Natural killer cell (primary cell): Measurements from ENCODE around the gene ACAT2. TPM values are rescaled to one million over a fixed set of nuclear protein-coding genes. Genes with fewer than 3 reads are reported as not detected.
"Not testable (repeated sequence)": the region's sequence is repeated elsewhere in the genome, so short reads cannot be mapped to it uniquely, and the experiment has no call there.

Experiments
- ATAC-seq, 3 donors: fragments of 150-1000 bp in 2 of 3; fragments of 200-7000 bp in 1 of 3; cut with Tn5 transposase; 1 replicate in 1 of 3; 2 replicates in 2 of 3; pipeline ENCODE4 v1.10.0; 2021; ENCODE audit warnings: mild to moderate bottlenecking in 2 of 3, moderate library complexity in 2 of 3
- DNase-seq, 2 donors: peaks; one replicate each; pipeline versions ENCODE4 v3.0.0 to v3.0.0-alpha.2; 2013 to 2021; ENCODE audit warnings: mixed read lengths in 1 of 2
- H3K27ac ChIP-seq: one replicate; pipeline ENCODE4 v1.5.1; 2013; ENCODE audit warnings: mild to moderate bottlenecking, low read length
- H3K27me3 ChIP-seq: one replicate; pipeline ENCODE4 v1.6.1; 2013; ENCODE audit warnings: low read length; ENCODE audit not compliant: control insufficient read depth, insufficient read depth
- H3K36me3 ChIP-seq: one replicate; pipeline ENCODE4 v1.6.1; 2013; ENCODE audit warnings: low read length; ENCODE audit not compliant: control insufficient read depth, insufficient read depth
- H3K4me1 ChIP-seq: one replicate; pipeline ENCODE4 v1.6.1; 2013; ENCODE audit warnings: low read length; ENCODE audit not compliant: control insufficient read depth, insufficient read depth
- H3K4me3 ChIP-seq: one replicate; pipeline ENCODE4 v1.5.1; 2013; ENCODE audit warnings: low read length
- H3K9me3 ChIP-seq: one replicate; pipeline ENCODE4 v1.6.1; 2013; ENCODE audit warnings: low read length; ENCODE audit not compliant: control insufficient read depth, insufficient read depth
- H3K27ac Mint-ChIP-seq, 2 donors: one replicate each; pipeline ENCODE4 v1.8.0; 2022; ENCODE audit warnings: mild to moderate bottlenecking in 2 of 2, mixed read lengths in 2 of 2, moderate library complexity in 1 of 2
- H3K27me3 Mint-ChIP-seq, 2 donors: one replicate each; pipeline ENCODE4 v1.8.0; 2022; ENCODE audit warnings: low read depth in 2 of 2, mixed read lengths in 2 of 2
- H3K36me3 Mint-ChIP-seq: one replicate; pipeline ENCODE4 v1.8.0; 2022; ENCODE audit warnings: mixed read lengths
- H3K4me1 Mint-ChIP-seq, 2 donors: one replicate each; pipeline ENCODE4 v1.8.0; 2022; ENCODE audit warnings: mixed read lengths in 2 of 2
- H3K4me3 Mint-ChIP-seq: one replicate; pipeline ENCODE4 v1.8.0; 2022; ENCODE audit warnings: mild to moderate bottlenecking, moderate library complexity, mixed read lengths
- H3K9me3 Mint-ChIP-seq, 2 donors: one replicate each; pipeline ENCODE4 v1.8.0; 2022; ENCODE audit warnings: mixed read lengths in 2 of 2
- CTCF ChIP-seq: fragments of 200-600 bp; IDR thresholded peaks from one replicate; pipeline ENCODE4 v1.8.0; 2022; ENCODE audit warnings: antibody characterized with exemption
- WGBS: methylation state at CpG from one replicate; pipeline ENCODE4 v1.1.7; 2013; ENCODE audit warnings: missing lambda C conversion rate; ENCODE audit not compliant: insufficient coverage; 5-methylcytosine and 5-hydroxymethylcytosine counted together
- intact Hi-C: fragments of 100-400 bp; cut with micrococcal nuclease; formaldehyde crosslinking; loops from one replicate; pipeline ENCODE4 v1.14.2; 2022
- total RNA-seq, 4 donors: library from RNA; stranded (reverse); fragments of 120-200 nt in 1 of 4; gene quantifications; one replicate each; pipeline versions ENCODE4 v1.2.3 to v1.2.4, GENCODE V29; 2013 to 2022

The ACAT2 gene
- 10 to 100 TPM; 21.7 to 31.7 (median 26.5) TPM for total RNA-seq
- 22.9 TPM for total RNA-seq (2013)

DNA sequence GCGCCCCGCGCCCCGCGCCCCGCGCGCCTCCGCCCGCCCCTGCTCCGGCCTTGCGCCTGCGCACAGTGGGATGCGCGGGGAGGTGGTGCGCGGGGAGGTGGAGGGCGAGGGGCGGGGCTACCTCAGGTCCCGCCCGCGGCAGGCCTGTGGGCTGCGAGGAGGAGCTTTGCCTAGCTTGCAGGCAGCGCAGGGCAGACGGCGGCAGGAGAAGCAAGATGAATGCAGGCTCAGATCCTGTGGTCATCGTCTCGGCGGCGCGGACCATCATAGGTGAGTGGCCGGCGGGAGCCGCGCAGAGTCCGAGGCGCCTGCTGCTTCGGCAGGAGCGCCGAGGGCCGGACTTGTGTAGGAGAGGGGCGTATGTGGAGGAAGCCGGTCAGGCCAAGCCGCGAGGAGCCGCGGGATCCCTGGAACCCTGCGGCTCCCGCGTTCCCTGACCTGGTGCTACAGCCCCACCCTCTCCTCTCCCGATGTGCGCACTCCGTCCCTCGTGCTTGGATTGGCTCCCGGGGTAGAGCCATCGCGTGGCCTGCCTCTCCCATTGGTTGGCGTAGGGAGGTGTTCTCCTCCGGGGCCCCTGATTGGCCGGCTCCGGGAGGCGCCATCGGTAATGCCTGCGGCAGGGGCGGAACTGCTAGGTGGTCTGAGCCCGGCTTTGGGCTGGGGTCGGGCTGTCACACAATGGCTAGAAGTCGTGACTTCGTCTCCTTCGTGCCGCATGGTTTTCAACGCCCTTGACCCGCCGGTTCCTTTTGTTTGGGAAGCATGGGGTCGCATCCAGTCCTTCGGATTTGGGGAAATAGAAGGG lies at the start of gene ACAT2:
TSS of gene ACAT2 (plus strand) at position 173 of the 808 bp plus-strand sequence. CDS start at position 216, 43 bp downstream.
- H3K36me3 ChIP-seq: peaks cover 24% of the 10 kb centered on the region
- peak; percentile 89 to 97 for DNase-seq
- peaks cover 14% of the 10 kb centered on the region for H3K4me1 ChIP-seq
- intact Hi-C loops: loop anchor here (1.0 kb wide), 3 partner anchors 27 to 71 kb away; partner anchors contain the start of genes TCP1 and WTAP
- H3K27ac Mint-ChIP-seq: peak within 1 kb of the TSS; percentile 64 to 99
- peak within 1 kb of the TSS; percentile 98 for H3K27ac ChIP-seq
- H3K27me3 ChIP-seq: no peaks in the 10 kb centered on the region
- peak; percentile 83 to 93 (median 84) for ATAC-seq
- no peaks in the 10 kb centered on the region for H3K9me3 Mint-ChIP-seq
- H3K27me3 Mint-ChIP-seq: no peaks in the 10 kb centered on the region
- H3K4me3 Mint-ChIP-seq: peak within 1 kb of the TSS; percentile 94
- peaks cover 30 to 31% of the 10 kb centered on the region in 2 donors for H3K4me1 Mint-ChIP-seq
- no peaks in the 10 kb centered on the region for H3K9me3 ChIP-seq
- under 1% methylated on average over 76 of the region's 76 CpGs for WGBS
- H3K4me3 ChIP-seq: peak within 1 kb of the TSS; percentile 98
- TF ChIP-seq CTCF: no peak
- H3K36me3 Mint-ChIP-seq: no peaks in the 10 kb centered on the region

DNA sequence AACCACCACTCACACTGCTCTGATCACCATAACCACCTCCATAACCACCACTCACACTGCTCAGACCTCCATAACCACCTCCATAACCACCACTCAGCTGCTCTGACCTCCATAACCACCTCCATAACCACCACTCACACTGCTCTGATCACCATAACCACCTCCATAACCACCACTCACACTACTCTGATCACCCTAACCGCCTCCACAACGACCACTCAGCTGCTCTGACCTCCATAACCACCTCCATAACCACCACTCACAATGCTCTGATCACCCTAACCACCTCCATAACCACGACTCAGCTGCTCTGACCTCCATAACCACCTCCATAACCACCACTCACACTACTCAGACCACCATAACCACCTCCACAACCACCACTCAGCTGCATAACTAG lies 49.5 kb upstream of the ACAT2 start:
- peaks cover 17% of the 10 kb centered on the region for H3K9me3 ChIP-seq
- H3K27me3 Mint-ChIP-seq, H3K27ac ChIP-seq, H3K27ac Mint-ChIP-seq, ATAC-seq, DNase-seq, H3K4me1 Mint-ChIP-seq, H3K27me3 ChIP-seq, H3K4me3 Mint-ChIP-seq, H3K4me1 ChIP-seq, H3K9me3 Mint-ChIP-seq, intact Hi-C loops, H3K36me3 Mint-ChIP-seq, H3K4me3 ChIP-seq, H3K36me3 ChIP-seq: not testable (repeated sequence)
- WGBS: 60% methylated on average over 3 of the region's 3 CpGs

DNA sequence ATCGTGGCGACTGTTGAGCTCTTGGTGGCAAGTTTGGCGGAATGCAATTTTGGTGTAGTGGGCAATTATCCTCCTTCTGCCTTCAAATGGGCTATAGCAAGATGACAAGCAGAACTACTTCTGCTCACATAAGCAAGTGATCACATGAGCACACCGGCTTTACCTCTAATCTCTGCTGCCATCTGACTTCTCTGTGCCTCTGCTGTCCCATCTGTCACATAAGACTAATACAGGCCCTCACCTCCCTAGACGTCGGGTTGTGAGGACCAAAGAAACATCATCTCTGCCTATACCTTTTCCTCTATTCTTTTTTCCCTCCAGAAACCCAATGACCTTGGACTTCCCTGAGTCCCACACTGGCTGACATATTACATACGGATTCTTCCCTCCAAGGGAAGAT lies 47.9 kb upstream of the ACAT2 start:
- no peaks in the 10 kb centered on the region for H3K36me3 Mint-ChIP-seq
- H3K27me3 Mint-ChIP-seq: no peaks in the 10 kb centered on the region
- no peak overlapping the region for H3K27ac Mint-ChIP-seq
- DNase-seq (no peak), ATAC-seq (no peak)
- H3K4me1 Mint-ChIP-seq: peaks cover 5 to 8% of the 10 kb centered on the region in 2 donors
- H3K9me3 Mint-ChIP-seq: no peaks in the 10 kb centered on the region
- no peak overlapping the region for H3K4me3 Mint-ChIP-seq
- no peak overlapping the region for H3K4me3 ChIP-seq
- WGBS: 96% methylated on average over 7 of the region's 7 CpGs
- no peaks in the 10 kb centered on the region for H3K4me1 ChIP-seq
- no peaks in the 10 kb centered on the region for H3K27me3 ChIP-seq
- H3K27ac ChIP-seq: no peak overlapping the region
- H3K9me3 ChIP-seq: peaks cover 17% of the 10 kb centered on the region
- H3K36me3 ChIP-seq: no peaks in the 10 kb centered on the region
- intact Hi-C loops: no loop called here
- no peak for TF ChIP-seq CTCF

DNA sequence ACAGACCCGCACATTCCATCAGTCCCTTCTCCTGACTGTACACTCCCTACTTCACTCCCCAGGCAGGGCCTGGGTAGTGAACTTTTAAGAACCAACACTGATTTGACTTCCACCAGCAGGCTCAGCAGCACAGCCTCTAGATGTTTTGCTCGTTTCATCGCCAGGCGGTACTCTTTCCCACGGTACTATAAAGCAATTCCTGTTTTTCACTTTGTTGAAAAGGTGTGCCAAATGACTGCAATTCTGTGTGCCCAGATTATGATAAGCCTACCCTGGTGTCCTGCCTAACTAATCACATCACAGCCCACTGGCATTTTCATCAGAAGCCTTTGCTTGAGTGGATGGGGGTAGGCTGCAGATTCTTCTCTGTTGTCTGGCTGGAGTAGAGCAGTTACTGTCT lies 47.4 kb upstream of the ACAT2 start:
- Mint-ChIP-seq H3K4me1 (peaks cover 5 to 8% of the 10 kb centered on the region in 2 donors), H3K9me3 (no peaks in the 10 kb centered on the region), H3K36me3 (no peaks in the 10 kb centered on the region), H3K27ac (no peak overlapping the region), H3K27me3 (no peaks in the 10 kb centered on the region), H3K4me3 (no peak overlapping the region)
- WGBS: 89% methylated on average over 5 of the region's 5 CpGs
- no peaks in the 10 kb centered on the region for H3K4me1 ChIP-seq
- peaks cover 17% of the 10 kb centered on the region for H3K9me3 ChIP-seq
- ATAC-seq (no peak), DNase-seq (no peak)
- H3K27ac ChIP-seq: no peak overlapping the region
- no peak for TF ChIP-seq CTCF
- no peaks in the 10 kb centered on the region for H3K36me3 ChIP-seq
- no peak overlapping the region for H3K4me3 ChIP-seq
- H3K27me3 ChIP-seq: no peaks in the 10 kb centered on the region
- intact Hi-C loops: no loop called here
